Nucleus accumbens (tissue), 56 donors: ENCODE results near the gene AEBP2.
"Not testable (repeated sequence)": the region's sequence is repeated elsewhere in the genome, so short reads cannot be mapped to it uniquely, and the experiment has no call there.

Experiments
- DNase-seq, 56 donors: peaks; one replicate each; lab custom pipeline; 2025; lab: John Stamatoyannopoulos, UW

The AEBP2 gene

DNA sequence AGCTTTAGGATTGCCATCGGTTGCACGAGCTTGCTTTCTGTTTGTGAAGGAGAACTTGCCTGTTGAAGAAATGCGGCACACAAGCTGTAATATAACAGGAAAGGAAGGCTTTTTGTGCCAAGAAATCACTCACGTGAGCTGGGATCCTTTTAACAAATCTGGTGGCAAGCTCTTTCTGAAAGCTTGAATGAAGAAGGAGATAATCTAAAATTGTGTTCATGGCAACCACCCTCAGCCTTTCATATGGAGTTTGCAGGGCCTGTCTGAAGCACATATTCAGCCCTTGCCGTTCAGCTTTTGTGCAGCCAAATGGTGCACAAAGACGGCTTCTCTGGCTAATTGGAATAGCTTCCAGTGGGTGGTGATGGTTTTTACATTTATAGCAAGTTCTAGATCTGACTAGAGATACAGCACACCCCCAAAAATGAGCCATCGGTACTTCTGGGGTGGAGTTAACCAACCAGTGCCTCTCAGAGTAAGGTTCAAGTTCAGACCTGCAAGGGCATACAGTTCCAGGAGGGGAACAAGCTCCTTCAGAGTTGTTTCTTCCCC is 107.4 kb downstream of the AEBP2 start:
- DNase-seq, result peak in 26 of 56 donors; percentile 2 to 71 (median 14)

DNA sequence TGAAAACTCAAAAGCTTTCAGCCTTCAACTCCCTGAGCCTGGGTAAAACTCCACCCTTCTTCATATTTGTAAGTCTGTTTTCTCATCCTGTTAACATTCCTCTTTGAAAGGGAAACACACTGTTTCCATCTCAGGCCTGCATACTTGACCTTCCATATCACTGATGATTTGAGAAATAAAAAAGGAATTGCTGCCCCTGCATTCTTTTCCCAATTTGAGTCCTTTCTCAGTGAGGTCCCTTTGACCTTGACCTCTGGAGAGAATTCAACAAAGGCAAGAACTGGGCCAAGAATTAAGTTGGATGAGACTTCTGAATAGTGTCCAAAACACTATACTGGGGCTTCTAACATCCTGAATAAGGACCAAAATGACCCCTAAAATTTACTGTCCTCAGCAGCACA is 108.0 kb downstream of the AEBP2 start:
- DNase-seq, result no peak

- no peak for DNase-seq
Measured at GRCh38 chr12:19548834-19549233, 109.5 kb downstream of the AEBP2 start.

- no peak for DNase-seq
Measured at GRCh38 chr12:19550626-19551025, 111.3 kb downstream of the AEBP2 start.

DNA sequence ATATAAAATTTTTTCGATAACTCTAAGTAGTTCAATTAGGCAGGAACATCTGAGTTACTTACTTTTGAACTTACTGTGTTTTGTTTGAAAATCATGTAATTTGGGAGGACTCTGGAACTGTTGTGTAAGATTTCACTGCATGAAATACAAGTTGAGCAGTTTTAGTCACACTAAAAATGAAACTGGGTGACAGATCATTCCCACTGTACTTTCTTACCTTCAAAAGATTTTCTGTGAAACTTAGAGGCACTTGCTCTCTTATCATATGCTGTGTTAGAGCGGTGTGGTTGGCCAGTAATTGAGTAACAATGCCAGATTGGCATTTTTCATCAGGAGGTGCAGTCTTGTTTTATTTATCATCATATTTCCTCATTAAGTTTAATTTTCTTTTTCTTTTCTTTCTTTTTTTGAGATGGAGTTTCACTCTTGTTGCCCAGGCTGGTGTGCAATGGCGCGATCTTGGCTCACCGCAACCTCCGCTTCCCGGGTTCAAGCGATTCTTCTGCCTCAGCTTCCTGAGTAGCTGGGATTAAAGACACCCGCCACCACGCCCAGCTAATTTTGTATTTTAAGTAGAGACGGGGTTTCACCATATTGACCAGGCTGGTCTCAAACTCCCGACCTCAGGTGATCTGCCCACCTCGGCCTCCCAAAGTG is 113.3 kb downstream of the AEBP2 start:
- not testable (repeated sequence) for DNase-seq

DNA sequence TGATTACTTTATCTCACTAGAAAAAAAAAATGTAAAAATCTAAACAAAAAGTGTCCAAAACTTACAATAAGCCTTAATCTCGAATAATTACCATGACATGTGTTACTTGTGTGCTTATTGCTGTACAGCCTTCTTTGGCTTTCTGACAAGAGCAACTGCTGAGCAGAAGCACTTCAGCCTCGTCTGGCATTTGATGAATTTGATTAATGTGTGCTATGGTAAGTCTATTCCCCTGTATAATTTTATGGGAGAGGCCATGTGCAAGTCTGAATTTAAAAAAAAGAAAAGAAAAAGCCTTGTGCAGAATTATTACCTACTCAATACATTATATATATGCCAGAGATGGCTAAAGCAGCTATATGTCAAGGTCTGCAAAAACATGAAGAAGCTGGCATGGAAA is 113.9 kb downstream of the AEBP2 start:
- no peak for DNase-seq

- no peak for DNase-seq
Measured at GRCh38 chr12:19561411-19561961, 122.2 kb downstream of the AEBP2 start.
